Epithelial cell of prostate (primary cell): ENCODE measurements around the gene CAMK4.
"Not testable (repeated sequence)": the region's sequence is repeated elsewhere in the genome, so short reads cannot be mapped to it uniquely, and the experiment has no call there.

Experiments
- DNase-seq: peaks from one replicate; pipeline ENCODE4 v3.0.0-alpha.2; 2011; ENCODE audit warnings: low read depth, low spot score
- H3K27ac ChIP-seq: fragments of 450-650 bp; 2 replicates; pipeline ENCODE4 v1.5.1; 2017; ENCODE audit warnings: mild to moderate bottlenecking

Gene CAMK4

DNA sequence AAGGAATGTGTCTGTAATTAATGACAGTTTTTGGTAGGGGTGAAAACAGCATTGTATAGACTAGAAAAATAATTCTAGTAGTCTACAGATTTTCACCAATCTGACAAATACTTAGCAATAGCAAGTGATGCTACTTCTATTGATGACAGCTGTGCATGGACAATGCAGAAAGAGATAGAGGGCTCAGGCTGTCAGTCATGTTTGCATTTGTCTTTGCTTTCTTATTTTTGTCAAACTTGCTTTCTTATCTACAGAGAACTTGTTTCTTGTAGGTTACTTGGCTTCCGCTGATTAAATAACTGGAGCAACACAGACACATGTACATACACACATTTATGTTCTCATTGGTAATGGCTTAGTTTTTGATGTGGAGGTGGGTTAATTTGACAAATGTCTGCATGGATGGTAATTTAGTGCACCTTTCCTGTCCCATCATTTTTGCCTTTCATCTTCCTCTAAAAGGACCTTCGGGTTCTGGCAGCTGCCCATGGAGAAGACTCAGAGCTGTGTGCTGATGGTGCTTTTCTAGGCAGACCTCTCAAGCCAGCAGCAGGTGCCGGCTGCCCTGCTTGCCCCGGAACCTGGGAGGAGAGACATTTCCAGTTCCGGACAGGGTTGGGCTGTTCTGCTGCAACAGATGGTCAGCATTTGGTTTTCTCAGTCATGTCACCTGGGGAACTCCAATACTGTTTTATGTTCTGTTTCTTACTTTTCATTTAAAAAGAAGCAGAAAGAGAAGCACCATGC, 28.8 kb downstream of the CAMK4 start:
- DNase-seq = no peak
- H3K27ac ChIP-seq = no peak overlapping the region

DNA sequence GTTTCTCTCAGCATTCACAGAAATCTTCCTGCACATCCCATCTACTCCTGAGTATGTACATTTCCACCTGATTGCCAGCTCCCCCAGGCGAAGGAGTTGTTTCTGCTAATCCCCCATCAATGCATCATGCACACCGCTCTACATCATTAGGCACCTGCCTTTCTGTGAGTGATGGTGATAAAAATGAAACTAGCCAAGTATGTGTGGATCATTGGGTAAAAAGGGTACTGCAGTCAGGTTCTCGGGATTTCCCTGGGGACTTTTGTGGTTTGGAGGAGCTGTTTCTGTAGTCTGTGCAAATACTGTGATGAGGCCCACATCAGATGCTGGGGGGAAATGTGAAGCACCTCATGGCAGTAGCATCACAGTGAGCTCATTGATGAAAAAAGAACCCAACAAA, 30.4 kb downstream of the CAMK4 start:
- H3K27ac ChIP-seq = no peak overlapping the region
- no peak for DNase-seq

DNA sequence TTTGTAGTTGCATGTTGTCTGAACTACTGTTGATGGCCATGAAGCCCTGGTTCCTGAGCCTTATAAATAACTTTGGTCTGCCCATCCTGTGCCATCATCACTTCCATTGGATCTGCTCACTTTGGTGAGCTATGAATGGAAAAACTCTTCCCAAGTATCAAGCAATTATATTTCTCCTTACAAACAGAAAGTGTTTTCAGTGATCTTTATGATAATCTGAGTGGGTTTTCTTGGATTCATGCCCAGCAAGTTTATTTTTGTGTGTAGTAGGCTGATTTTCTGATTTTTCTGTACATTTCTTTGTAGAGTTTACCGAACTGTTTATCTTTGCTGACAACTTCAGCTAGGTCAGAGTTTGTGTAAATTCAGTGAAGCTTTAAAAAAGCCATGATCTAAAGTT, 31.0 kb downstream of the CAMK4 start:
- no peak for DNase-seq
- H3K27ac ChIP-seq = no peak overlapping the region

DNA sequence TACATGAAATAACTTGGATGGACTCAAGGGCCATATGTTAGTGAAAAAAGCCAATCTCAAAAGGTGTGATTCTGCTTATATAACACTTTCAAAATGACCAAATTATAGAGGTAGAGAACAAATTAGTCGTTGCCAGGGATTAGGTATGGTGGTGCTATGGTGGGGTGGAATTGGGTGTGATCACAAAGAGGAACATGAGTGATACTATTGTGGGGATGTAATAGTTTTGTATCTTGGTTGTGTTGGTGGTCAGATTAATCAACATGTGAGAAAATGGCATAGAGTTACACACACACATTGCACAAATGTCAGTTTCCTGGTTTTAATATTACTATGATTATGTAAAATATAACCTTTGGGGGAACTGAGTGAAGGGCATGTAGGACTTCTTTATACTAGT, 31.9 kb downstream of the CAMK4 start:
- H3K27ac ChIP-seq = no peak overlapping the region
- no peak for DNase-seq

GRCh38 chr5:111257610-111258009, 33.4 kb downstream of the CAMK4 start:
- not testable (repeated sequence) for H3K27ac ChIP-seq, DNase-seq

DNA sequence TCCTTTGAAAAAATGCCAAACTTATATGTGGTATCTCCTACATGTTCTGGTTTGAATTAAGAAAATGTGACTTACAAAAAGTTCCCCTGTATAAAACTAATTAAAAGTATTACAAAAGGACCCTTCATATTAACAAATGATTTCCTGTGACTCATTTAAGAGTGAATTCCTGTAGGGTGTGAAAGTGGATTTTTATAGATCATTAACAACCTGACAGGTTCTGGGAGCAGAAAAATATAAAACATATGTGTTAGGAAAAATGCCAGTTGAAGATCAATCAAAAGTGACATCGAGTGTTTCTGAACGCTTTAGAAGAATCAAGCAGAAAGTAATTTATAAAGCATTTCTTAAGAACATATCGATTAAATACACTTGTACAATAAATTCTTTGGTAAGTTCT, 35.5 kb downstream of the CAMK4 start:
- no peak for DNase-seq
- no peak overlapping the region for H3K27ac ChIP-seq

DNA sequence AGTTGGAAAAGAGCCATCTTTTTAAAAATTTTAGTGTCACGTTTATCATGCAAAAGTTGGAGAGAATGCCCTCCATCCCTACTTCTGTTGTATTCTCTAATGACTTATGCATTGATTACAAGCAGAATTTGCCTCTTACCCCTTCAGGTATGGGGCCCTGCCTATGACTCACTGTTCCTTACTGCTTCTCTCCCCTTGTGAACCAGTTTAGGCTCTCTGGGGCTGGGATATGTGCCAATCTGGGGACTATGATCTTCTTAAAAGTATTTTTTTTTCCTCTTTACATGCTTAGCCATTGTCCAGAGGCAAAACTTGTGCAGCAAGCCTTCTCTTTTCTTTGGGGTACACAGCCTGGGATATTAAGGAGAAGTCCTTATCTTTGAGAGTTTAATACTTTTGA, 37.4 kb downstream of the CAMK4 start:
- no peak overlapping the region for H3K27ac ChIP-seq
- DNase-seq = no peak

- no peak for DNase-seq
- no peak overlapping the region for H3K27ac ChIP-seq
These were observed 38.0 kb downstream of the CAMK4 start for GRCh38 chr5:111262153-111262552.

GRCh38 chr5:111262815-111263214, 38.6 kb downstream of the CAMK4 start:
- no peak for DNase-seq
- H3K27ac ChIP-seq = no peak overlapping the region

DNA sequence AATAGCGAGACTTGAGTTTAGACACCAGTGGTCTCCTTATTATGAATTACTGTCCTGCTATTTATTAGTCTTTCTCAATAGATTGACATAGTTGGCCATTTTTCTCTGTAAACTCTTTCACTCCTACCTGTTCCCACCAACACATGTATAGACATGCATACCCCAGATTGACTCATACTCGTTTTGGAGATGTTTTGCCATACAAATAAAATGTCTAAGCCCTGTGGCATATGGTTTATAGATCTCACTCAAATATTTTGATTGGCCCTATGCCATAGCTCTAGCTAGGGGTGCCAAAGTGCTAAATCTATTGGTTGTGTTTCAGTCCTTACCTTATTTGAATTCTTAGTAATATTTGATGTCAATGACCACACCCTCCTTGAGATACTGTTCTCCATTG, 42.3 kb downstream of the CAMK4 start:
- H3K27ac ChIP-seq = no peak overlapping the region
- peak; percentile 88 for DNase-seq

GRCh38 chr5:111268300-111268699, 44.1 kb downstream of the CAMK4 start:
- DNase-seq = no peak
- no peak overlapping the region for H3K27ac ChIP-seq

DNA sequence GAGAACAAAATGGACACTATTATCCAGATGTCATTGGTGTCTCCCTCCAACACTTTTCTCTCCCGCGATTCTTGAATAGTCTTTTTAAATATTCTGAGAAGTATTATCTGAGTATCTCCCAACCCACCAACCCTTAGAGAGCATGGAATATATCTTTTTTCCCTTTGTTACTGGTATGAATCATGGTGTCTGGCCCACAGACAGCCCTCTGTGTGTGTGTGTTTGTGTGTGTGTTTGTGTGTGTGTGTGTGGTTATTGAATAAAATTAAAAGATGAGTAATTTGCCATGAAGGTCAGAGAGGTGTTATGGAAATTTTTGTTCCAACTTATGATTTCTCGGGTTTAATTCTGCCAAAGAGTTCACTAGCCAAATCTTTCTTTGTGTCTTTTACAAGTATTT, 47.7 kb downstream of the CAMK4 start:
- H3K27ac ChIP-seq = no peak overlapping the region
- DNase-seq = no peak

- no peak overlapping the region for H3K27ac ChIP-seq
- DNase-seq = no peak
These were observed 52.9 kb downstream of the CAMK4 start for GRCh38 chr5:111277061-111277460.

GRCh38 chr5:111278858-111279504, 54.8 kb downstream of the CAMK4 start:
- no peak overlapping the region for H3K27ac ChIP-seq
- no peak for DNase-seq

- no peak for DNase-seq
- no peak overlapping the region for H3K27ac ChIP-seq
These were observed 56.2 kb downstream of the CAMK4 start for GRCh38 chr5:111280282-111280951.

- DNase-seq = no peak
- H3K27ac ChIP-seq = no peak overlapping the region
These were observed 58.6 kb downstream of the CAMK4 start for GRCh38 chr5:111282798-111283197.

DNA sequence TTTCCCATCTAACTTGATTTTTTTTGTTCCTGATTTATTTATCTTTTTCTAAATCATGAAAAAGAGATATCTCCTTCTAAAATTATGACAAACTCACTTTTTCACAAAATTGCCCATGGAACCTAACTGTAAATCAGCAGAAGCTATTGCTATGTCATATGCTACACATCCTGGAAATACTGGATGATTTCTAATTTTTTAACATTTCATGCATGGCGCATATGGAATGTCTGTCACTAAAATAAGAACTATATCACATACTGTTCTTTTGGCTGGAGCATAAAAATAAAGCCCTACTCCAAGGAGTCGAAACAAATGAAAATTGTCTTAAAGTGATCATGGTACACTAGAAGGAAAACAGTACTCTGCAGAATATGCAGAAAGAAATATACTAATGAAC, 60.6 kb downstream of the CAMK4 start:
- DNase-seq = no peak
- H3K27ac ChIP-seq = no peak overlapping the region

DNA sequence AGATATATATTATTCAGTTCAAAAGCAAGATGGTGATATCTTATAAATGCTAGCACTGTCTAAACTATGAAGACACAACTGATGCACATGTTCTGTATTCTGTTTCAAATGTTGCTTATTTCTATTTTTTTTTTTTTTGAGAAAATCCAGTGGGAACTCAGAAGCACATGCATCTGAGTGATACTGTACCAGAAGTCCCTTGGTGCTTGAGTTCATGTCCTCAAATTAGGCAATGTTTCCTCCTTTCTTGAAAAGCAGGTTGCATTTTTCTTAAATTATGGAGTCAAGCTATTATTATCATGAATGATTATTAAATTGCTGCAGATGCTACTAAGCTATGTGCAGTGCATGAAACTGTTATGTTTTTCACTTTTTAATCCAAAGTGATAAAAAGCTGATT, 70.4 kb downstream of the CAMK4 start:
- no peak overlapping the region for H3K27ac ChIP-seq
- DNase-seq = no peak

- DNase-seq = no peak
- no peak overlapping the region for H3K27ac ChIP-seq
These were observed 71.5 kb downstream of the CAMK4 start for GRCh38 chr5:111295649-111296048.

DNA sequence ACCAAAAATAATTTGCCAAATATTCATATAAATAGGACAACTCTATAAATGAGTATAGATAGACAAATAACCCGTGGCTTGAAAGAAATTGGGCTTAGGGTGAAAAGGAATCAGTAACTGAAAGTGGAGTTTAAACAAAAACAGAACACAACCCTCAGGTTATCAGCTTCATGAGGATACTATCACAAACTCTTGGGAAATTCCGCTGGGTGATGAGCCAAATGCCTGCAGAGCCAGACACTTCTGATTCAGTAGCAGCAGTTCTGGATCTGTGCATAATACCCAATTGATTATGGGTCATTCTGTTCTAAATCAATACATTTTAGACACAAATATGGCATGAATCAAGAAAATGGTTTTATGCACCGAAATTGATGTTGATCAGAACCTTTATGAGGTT, 72.4 kb downstream of the CAMK4 start:
- no peak for DNase-seq
- H3K27ac ChIP-seq = no peak overlapping the region

DNA sequence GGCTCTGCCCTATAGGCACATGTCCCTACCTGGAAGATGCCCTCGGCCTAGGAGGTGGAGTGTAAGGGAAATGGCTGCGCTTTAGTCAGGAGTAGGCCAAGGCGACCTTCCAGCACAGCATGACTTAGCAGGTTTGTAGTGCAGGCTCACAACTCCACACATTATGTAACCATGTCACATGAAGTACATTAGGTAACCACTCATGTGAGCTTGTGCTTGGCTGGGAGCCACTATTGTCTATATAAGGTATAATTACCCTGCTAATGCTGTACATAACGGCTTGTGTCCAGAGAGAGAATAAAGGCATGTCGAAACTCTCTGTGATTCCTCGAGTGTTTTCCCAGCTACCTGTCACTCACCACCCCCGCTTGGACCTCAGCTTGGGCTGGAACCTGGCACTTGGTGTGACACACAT, 74.9 kb downstream of the CAMK4 start:
- DNase-seq = no peak
- no peak overlapping the region for H3K27ac ChIP-seq
